ENCODE results near the gene PTGER4.

PTGER4 gene

DNA sequence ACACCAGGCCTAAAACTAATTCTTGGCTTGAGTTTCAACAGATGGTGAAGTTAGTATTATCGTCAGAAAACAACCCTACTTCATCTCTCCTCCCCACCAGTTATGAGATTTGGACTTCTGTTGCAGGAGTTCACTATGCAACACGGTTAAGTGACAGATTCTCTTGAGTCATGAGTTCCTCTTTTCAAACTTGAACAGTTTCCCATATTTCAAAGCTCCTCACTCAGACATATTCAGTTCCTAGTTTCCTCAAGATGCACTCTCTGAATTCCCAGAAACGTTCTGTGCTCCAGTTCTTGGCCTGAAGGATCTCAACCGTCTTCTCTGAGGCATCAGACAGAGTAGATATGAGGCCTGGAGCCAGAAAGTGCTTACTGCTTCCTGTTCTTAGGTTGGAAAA lies 7.3 kb upstream of the PTGER4 start:
- no peak for DNase-seq

DNA sequence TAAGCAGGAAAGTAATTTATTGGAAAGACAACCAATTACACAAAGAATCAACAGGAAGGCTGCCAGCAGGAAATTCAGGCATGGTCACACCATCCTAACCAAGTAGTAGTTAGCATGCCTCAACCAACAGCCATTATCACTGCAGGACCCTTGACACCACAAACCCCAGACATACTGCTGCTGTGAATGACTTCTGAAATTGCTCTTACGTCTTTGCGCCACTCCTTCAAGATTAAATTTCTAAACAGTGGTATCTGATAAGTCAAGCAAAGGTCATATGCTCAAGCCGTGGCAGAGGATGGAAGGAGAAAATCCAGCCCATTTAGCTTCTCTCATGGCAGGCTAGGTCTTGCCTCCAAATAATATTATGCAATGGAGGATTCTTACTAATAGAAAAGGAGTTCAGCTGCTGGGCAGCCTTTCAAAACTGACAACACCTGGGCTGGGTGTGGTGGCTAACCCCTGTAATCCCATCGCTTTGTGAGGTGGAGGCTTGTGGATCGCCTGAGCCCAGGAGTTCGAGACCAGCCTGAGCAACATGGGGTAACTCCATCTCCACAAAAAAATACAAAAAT lies 5.0 kb upstream of the PTGER4 start:
- no peak for DNase-seq

DNA sequence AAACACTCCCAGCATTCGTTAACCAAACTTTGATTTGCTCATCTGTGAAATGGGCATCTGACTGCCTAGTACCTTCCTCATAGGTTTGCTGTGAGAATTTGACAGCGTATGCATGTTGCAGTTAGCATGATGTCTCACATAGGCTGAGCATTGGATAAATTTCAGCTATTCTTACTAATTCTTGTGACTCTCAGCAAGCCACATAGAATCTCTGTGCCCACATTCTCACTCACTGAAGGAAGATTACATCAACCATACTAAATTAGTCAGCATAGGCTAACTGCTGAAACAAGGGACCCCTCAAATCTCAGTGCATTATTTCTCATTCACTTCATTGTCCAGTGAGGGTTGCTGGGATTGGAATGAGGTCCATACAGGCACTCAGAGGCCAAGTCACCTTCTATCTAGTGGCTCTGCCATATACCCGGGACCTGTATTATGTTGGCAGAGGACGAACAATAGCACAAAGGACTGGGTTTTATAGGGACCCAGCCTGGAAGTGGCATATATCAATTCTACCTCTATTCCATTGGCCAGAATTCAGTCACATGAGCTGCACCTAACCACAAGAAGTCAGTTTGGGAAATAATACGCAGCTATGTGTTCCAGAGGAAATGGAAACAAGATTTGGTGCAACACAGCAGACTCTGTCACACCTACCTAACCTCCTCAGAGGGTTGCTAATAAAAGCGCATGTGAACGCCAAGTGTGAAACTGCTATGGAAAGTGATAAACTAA lies 4.2 kb upstream of the PTGER4 start:
- DNase-seq, result no peak

DNA sequence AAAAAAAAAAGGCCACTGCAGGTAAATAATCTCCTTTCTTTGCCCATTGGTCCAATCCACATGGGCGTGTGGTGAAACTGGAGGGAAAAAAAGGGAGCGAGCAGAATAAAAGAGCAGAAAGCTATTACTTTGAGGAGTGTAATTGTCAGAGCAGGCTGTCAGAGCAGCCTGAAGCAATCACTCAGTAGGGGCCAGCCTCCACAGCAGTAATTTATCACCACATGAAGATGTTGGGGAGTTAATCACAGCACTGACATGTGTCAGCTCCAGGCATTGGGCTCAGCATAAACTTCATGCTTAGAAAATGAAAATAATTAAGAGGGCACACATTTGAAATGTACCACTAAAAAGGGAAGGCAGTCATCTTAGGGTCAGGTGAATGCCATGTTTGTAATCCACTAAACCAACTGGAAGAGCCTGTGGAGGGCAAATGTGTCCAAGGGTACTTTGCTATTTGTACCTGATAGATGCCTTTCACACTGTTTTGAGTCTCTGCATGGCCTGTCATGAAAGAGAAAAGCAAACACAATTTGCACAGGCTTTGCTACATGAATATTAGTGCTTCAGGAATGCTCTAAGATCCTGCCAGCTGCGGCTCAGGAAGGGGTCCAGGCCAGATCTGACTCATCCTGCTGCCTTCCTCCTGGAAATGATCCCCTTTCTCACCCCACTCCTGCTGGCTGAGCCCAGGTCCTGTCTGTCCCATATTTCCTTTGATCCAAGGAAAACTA lies 2.9 kb upstream of the PTGER4 start:
- no peak for DNase-seq

DNA sequence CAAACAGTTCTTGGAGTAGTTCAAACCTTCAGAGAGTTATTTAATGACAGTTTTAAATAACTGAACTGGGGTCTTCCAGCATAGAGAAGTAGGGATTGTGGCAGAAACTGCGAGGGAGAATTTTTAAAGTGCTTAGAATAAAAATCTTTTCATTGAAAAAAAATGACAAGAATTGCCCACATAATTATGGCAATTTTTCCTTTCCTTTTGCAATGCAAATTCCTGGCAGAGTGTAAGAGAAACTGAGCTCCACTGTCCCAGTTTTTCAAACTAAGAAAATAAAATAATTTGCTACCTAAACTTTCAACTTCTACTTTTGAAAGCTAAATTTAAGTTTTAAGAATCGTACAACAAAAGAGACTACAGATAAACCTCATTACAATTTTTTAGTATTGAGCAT lies 2.3 kb upstream of the PTGER4 start:
- DNase-seq, result no peak

DNA sequence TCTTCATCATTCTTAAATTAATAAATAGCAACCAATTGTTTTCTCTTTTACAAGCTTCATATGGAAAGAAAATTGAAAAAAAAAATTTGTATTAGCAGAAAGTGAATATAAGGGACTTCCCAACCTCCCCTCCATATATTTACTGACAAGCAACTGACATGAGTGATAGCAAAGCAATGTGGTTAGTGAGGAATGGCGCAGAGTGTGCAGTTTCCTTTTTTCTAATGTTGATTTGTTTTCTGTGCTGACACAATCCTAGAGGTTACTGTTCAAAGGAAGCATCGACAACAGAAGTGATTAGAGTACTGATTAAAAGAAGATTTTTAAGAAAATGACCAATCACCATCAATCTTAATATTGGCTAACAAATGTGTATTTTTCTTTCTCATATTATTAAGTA lies 1.7 kb upstream of the PTGER4 start:
- no peak for DNase-seq

DNA sequence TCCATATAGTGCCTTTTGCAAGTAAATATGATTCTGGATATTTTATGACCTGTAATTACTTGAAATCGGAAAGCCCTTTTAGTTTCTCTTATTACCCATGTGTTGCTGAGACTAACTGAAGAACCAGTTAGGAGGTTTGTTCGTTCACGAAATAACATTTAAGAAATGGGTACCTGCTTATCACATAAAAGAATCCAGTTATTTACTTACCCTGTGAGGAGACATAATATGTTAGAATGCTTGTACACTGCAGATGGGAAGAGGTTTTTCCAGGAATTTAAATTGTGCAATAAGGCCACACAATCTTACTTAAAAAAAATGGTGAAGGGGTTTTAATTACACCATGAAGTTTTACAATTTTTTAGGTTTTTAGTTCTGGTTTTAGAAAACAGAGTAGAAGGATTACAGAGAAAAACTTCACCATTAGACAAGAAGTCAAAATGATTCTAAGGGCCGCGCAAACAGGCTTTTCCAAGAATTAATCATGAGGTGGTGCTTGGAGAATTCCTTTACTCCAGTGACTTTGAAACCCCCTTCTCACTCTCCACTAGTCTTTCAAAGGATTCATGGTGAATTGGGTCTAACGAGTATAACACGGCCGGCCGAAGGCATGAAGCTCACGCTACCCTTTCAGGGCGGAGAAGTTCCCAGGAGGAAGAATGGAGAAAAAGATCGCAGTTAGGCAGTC lies 1.1 kb upstream of the PTGER4 start:
- no peak for DNase-seq

DNA sequence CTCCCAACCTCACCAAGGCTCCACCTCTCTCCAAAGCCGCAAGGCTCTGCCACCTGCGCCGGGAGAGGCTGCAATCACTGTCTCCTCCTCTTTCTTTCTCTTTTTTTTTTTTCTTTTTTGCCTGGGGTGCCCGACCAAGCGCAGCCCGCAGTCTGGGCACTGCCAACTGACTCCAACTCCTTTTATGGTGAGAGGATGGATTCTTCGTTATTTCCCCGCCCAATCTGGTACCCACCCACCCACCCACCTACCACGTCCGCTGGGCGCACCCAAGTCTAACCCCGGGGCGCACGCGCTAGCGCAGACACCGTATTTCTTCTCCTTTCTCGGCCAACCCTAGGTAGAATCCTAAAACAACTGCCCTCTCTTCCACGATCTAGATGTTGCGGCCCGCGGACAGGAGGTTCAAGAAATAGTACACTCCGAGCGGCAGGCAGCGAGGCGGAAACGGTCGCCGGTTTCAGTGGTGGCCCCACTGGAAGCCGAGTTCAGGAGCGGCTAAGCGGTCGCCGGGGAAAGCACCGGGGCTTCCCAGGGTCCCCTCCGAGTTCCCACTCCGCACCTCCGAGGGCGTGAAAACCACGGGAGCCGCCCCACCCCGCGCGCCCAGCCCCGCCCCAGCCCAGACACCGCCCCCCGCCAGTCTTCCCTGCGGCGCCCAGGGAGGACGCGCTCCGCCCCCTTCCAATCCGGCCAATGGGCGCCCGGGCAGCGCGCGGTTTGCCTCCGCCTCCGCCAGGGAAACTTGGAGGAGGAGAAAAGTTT lies 385 bp upstream of the PTGER4 start:
- DNase-seq, result no peak

DNA sequence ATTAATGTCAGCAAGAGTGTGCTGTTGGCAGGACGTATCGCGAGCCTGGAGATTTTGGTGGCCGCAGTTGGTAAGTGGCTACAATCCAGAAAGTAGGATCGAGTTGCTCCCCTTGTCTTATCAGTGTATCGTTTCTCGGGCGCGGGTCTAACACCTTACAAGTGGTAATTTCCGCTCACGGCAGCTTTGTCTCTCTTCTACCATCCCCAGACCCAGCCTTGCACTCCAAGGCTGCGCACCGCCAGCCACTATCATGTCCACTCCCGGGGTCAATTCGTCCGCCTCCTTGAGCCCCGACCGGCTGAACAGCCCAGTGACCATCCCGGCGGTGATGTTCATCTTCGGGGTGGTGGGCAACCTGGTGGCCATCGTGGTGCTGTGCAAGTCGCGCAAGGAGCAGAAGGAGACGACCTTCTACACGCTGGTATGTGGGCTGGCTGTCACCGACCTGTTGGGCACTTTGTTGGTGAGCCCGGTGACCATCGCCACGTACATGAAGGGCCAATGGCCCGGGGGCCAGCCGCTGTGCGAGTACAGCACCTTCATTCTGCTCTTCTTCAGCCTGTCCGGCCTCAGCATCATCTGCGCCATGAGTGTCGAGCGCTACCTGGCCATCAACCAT lies 1.1 kb downstream of the PTGER4 start:
- DNase-seq, result no peak

DNA sequence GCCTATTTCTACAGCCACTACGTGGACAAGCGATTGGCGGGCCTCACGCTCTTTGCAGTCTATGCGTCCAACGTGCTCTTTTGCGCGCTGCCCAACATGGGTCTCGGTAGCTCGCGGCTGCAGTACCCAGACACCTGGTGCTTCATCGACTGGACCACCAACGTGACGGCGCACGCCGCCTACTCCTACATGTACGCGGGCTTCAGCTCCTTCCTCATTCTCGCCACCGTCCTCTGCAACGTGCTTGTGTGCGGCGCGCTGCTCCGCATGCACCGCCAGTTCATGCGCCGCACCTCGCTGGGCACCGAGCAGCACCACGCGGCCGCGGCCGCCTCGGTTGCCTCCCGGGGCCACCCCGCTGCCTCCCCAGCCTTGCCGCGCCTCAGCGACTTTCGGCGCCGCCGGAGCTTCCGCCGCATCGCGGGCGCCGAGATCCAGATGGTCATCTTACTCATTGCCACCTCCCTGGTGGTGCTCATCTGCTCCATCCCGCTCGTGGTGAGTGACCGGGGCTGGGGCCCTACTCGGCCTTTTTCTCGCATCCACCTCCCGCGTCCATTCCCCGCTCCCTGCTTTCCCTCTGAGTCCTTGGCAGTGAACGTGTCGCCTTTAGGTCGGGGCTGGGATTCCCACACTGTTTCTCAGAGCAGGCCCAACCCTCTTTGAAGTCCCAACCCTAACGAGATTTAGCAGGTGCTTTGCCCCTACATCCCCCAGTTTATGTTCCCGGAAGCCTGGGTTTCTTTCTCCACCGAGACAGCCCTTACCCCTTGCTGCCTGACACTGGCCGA lies 1.8 kb downstream of the PTGER4 start:
- no peak for DNase-seq

DNA sequence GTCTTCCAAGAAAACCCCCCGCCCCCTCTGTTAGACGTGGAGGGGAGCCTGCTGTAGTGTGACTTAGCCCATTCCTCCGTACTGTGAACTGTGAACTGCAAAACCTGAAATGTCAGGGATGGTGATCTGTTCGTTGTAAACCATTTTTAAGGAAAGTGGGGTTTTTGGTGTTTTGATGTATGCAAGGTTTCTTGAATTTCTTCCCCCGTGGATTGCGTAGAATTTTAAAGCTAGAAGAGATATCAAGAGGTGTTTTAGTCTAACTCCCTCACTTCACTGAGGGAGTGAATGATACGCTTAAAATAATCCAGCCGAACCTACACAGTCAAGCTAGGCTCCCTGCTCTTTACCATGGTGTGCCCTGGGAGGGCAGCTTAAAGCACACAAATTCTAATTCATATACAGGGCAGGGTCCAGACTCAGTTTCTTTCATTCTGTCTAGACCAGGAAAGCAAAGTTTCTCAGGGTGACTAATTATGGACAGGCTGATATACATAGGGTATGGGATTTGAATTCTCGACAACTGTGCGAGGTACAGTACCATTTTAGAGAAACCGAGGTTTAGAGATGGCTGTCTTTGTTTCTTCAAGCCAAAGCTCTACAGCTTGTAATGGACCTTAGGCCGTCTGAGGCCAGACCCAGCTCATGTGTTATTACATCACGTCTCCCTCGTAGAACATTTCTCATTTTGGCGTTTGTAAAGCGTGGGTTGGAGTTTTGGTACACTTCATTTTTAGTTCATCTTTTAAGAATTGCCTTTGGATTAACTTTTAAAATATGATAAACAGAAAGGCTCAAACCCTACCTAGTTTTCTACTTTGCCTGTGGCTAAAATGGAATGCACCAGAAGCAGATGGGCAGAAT lies 2.7 kb downstream of the PTGER4 start:
- DNase-seq, result no peak

DNA sequence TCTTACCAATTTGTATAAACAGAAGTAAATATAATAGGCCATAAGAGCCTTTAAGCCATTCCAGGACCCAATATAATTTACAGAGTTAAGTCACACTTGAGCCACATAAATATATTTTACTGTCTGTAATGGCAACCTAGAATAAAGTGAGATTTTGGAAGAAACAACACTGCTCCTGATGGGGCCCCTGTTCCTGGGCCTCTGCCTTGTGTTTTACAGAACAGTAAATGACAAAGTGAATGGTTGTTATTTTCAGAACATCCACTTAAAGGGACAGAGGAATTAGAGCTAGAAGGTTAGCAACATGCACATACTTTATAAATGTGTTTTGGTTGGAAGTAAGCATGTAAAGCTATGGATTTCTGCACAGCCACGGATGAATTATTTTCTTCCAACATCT lies 3.6 kb downstream of the PTGER4 start:
- DNase-seq, result no peak

DNA sequence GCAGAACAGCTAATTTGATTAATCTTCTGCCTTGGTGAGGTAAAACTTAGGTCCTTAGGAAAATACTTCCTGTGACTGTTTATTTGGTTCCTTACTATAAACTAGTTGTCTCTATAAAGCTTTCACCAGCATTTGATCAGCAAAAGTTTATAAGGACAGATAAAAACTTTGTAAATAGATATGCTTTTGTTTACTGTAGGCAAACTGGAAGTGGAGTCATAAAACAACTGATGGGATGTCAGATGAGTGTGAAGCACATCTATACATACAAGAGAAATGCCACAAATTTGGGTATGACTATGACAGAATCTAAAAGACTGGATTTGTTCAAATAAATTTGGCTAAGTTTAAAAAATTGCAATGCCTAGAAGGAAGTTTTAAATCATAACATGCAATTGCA lies 5.5 kb downstream of the PTGER4 start:
- DNase-seq, result no peak

DNA sequence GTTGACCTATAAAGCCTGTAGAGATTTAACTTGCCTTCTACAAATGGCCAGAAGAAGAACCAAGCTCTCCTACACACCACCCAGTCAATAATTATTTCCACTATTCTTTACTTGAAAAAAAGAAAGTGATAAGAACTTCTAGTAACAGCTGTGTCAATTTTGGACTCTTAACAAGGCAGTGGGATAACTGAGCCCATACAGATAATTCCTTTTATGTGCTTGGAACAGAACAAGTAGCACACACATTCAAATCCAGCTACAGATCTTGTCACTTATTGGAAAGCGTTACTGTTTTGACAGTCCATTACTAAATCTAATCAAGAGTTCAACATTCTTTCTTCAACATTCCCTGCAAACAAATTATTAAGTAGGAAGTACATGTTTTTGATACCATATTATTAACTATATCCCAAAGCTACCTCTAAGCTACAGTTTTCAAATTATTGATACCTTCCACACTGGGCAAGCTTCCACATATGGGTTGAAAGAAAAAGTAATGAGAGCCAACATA lies 6.3 kb downstream of the PTGER4 start:
- no peak for DNase-seq

DNA sequence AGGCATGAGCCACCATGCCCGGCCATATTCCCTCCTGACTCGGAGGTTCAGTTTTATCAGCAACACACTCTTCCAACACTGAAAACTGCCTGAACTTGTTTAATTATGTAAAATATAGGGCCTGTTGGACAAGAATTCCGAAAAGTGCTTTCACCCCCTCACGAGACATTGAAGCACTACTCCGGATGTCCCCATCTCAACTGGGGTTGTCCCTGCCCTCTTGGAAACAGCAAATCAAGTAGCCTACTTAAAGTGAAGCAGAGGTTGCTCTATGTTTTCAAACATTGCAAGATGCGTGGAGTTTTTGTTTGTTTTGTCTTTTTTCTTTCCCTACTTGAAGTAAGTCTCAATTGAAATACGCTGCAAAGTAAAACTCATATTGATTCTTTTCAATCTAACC lies 7.6 kb downstream of the PTGER4 start:
- DNase-seq, result no peak

DNA sequence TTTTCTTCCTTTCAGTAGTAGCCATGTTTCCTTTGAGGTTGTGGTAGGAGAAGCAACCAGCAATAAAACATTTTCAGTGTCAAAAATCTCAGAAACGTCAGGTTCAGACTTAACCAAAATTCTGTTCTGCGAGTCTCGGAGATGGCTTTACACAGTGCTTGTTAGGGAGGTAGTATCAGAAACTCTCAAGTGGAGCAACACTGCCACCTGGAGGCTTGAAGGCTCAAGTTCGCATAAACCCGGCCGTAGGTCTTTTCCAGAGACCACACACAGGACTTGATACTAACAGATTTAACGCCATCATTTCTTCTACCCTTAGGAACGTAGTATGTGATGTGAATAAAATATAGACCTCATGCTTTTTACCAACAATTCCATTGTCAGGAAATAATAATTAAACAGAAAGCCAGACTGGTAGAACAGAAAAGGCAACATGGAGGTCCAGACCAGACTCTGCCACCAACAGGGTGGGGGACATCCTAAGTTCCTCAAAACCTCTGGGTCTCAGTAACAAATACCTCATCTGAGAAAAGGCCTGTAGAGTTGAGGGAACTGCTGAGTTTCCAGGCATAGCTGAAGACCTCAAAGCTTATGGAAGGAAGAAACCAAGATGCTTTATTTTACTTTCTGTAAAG lies 8.5 kb downstream of the PTGER4 start:
- no peak for DNase-seq

DNA sequence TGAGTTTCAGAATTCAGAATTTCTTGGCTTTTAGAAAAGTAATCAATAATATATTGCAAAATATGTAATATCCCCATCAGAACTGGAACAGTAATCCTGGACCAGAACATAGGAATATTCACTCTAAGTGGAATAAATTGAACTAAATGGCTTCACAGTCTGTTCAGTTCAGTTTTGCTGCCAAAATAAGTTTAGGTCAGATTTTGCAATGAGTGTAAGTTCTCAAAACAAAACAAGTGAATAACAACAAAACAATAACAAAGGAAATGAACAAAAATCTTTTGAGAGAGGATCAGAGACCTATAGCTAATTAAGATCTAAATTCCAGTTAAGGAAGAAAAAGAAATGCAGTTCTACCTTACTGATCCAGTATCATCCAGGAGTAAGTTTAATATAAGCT lies 9.3 kb downstream of the PTGER4 start:
- no peak for DNase-seq

DNA sequence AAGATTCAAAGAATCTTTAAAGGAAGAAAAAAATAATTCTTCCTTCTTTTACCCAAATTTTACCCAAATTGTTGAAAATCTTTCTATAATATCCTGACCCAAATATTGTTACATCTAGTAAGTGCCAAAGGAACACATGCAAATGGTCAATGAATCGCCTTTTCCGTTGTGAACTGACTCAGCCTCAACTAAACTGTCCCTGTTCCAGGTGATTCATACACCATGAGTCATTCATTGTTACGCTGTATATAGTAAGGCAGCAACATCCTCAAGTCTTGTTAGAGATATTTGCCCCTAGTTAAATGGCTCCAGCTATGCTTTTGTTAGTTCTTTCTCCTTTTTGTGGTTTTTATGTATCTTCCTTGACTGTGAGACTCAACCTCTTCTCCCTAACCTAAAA lies 9.7 kb downstream of the PTGER4 start:
- DNase-seq, result no peak

DNA sequence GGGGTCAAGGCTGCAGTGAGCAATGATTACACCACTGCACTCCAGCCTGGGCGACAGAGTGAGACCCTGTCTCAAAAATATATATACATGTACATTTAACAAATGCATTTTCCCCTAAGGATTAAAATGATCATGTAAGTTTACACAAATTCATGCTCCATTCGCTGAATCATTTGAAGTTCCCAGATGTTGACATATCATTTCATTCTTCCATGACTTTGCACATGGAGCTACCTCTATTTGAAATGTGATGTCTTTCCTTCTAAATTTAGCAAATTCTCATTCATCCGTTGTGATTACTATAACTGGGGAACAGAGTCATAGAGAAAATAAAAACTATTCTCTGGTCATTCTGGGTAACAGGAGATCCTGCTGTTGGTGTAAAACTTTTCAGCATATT lies 10.6 kb downstream of the PTGER4 start:
- DNase-seq, result no peak

DNA sequence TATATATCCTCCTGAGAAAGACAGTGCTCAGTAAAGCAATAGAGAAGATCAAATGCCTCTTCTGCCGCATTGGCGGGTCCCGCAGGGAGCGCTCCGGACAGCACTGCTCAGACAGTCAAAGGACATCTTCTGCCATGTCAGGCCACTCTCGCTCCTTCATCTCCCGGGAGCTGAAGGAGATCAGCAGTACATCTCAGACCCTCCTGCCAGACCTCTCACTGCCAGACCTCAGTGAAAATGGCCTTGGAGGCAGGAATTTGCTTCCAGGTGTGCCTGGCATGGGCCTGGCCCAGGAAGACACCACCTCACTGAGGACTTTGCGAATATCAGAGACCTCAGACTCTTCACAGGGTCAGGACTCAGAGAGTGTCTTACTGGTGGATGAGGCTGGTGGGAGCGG lies 12.2 kb downstream of the PTGER4 start:
- DNase-seq, result no peak

Measured in NCI-H1436 treated with DMSO at 0.1 percent for 48 hours (cell line).